Naive thymus-derived CD4-positive, alpha-beta T cell (primary cell): Measurements from ENCODE around the gene GPR107. TPM values are rescaled to one million over a fixed set of nuclear protein-coding genes. Genes with fewer than 3 reads are reported as not detected.

Experiments used
- ATAC-seq: fragments of 150-1000 bp; cut with Tn5 transposase; 2 replicates; pipeline ENCODE4 v1.10.0; 2021; ENCODE audit warnings: mild to moderate bottlenecking, moderate library complexity
- CTCF ChIA-PET: fragments of 350-600 bp; sonication (Branson Sonifier 250); formaldehyde crosslinking; loops from one replicate; lab custom pipeline; 2021; ENCODE audit warnings: antibody characterized with exemption; lab: Charles Lee
- POLR2A ChIA-PET: fragments of 350-600 bp; sonication (Branson Sonifier 250); formaldehyde crosslinking; loops from one replicate; lab custom pipeline; 2021; ENCODE audit warnings: antibody characterized with exemption, inconsistent platforms; lab: Charles Lee
- DNase-seq, 9 donors: peaks; one replicate each; pipeline versions ENCODE4 v3.0.0 to v3.0.0-alpha.2; 2020 to 2022; ENCODE audit warnings: mixed read lengths in 1 of 9
- H3K27ac ChIP-seq: one replicate; pipeline ENCODE4 v1.7.0; 2013; ENCODE audit warnings: mild to moderate bottlenecking, low read depth, low read length, moderate library complexity
- H3K27me3 ChIP-seq, 2 donors: one replicate each; pipeline ENCODE4 v1.7.0; 2013; ENCODE audit warnings: low read length in 2 of 2, mild to moderate bottlenecking in 2 of 2, moderate library complexity in 2 of 2; ENCODE audit not compliant: control insufficient read depth in 2 of 2, insufficient read depth in 2 of 2
- H3K36me3 ChIP-seq, 3 experiments: 1 replicate in 2 of 3; 2 replicates in 1 of 3; pipeline ENCODE4 v1.7.0; 2013; ENCODE audit warnings: low read length in 3 of 3, mild to moderate bottlenecking in 3 of 3, moderate library complexity in 1 of 3; ENCODE audit not compliant: insufficient read depth in 3 of 3, control insufficient read depth in 2 of 3
- H3K4me1 ChIP-seq, 2 donors: one replicate each; pipeline ENCODE4 v1.7.0; 2013; ENCODE audit warnings: low read length in 2 of 2, mild to moderate bottlenecking in 2 of 2, moderate library complexity in 1 of 2; ENCODE audit not compliant: control insufficient read depth in 2 of 2, insufficient read depth in 2 of 2
- H3K4me3 ChIP-seq: 2 replicates; pipeline ENCODE4 v1.7.0; 2013; ENCODE audit warnings: mild to moderate bottlenecking, low read length
- H3K9me3 ChIP-seq, 3 experiments: 1 replicate in 2 of 3; 2 replicates in 1 of 3; pipeline ENCODE4 v1.7.0; 2013; ENCODE audit warnings: low read length in 3 of 3; ENCODE audit not compliant: control insufficient read depth in 2 of 3
- H3K27ac Mint-ChIP-seq, 9 donors: one replicate each; pipeline ENCODE4 v1.8.0; 2020 to 2022; ENCODE audit warnings: mixed read lengths in 9 of 9, mild to moderate bottlenecking in 8 of 9, moderate library complexity in 5 of 9, inconsistent platforms in 2 of 9
- H3K27me3 Mint-ChIP-seq, 5 donors: one replicate each; pipeline ENCODE4 v1.8.0; 2021 to 2022; ENCODE audit warnings: mixed read lengths in 5 of 5, mild to moderate bottlenecking in 1 of 5
- H3K36me3 Mint-ChIP-seq, 5 donors: one replicate each; pipeline ENCODE4 v1.8.0; 2020 to 2022; ENCODE audit warnings: mixed read lengths in 5 of 5, mild to moderate bottlenecking in 3 of 5, inconsistent platforms in 1 of 5
- H3K4me1 Mint-ChIP-seq, 7 donors: one replicate each; pipeline ENCODE4 v1.8.0; 2020 to 2022; ENCODE audit warnings: mixed read lengths in 7 of 7, mild to moderate bottlenecking in 3 of 7, inconsistent platforms in 1 of 7
- H3K4me3 Mint-ChIP-seq, 10 donors: one replicate each; pipeline ENCODE4 v1.8.0; 2020 to 2022; ENCODE audit warnings: mild to moderate bottlenecking in 10 of 10, mixed read lengths in 10 of 10, moderate library complexity in 6 of 10, inconsistent platforms in 2 of 10
- H3K9me3 Mint-ChIP-seq, 11 donors: one replicate each; pipeline ENCODE4 v1.8.0; 2020 to 2022; ENCODE audit warnings: mixed read lengths in 11 of 11, mild to moderate bottlenecking in 4 of 11, inconsistent platforms in 1 of 11, moderate library complexity in 1 of 11
- intact Hi-C, 2 donors: fragments of 100-400 bp; cut with micrococcal nuclease; formaldehyde crosslinking; loops; one replicate each; pipeline ENCODE4 v1.15.1; 2023
- polyA plus RNA-seq, 2 donors: library from polyadenylated mRNA; unstranded; fragments of 300-500 nt; fragmentation: Illumina TruSeq; gene quantifications; one replicate each; pipeline ENCODE4 v1.2.3, GENCODE V29; 2021
- total RNA-seq, 6 experiments: library from RNA in 5 of 6; stranded (reverse) in 5 of 6; gene quantifications; 1 replicate in 5 of 6; 2 replicates in 1 of 6; pipeline ENCODE4 v1.2.3 and lab custom pipeline; 2021 to 2026

GPR107 gene
- total and polyA plus RNA-seq, 7 experiments from 2014 or later, result 2.8 to 24.0 (median 21.9) TPM

- Histone ChIP-seq H3K36me3 (no peaks in the 10 kb centered on the region), H3K9me3 (no peaks in the 10 kb centered on the region), H3K27ac (no peak overlapping the region), H3K4me3 (no peak overlapping the region), H3K4me1 (no peaks in the 10 kb centered on the region), H3K27me3 (no peaks in the 10 kb centered on the region)
- H3K27me3 Mint-ChIP-seq, result no peaks in the 10 kb centered on the region
- H3K27ac Mint-ChIP-seq, result no peak overlapping the region
- DNase-seq (no peak), ATAC-seq (no peak)
- no peak overlapping the region for H3K4me3 Mint-ChIP-seq
- no peaks in the 10 kb centered on the region for H3K36me3 Mint-ChIP-seq
- ChIA-PET POLR2A (no interaction called here), CTCF (no interaction called here)
- H3K9me3 Mint-ChIP-seq, result no peaks in the 10 kb centered on the region
- intact Hi-C loops, result no loop called here
- H3K4me1 Mint-ChIP-seq, result no peaks in the 10 kb centered on the region
Measured at GRCh38 chr9:130159915-130160670, 106.4 kb downstream of the GPR107 start.

DNA sequence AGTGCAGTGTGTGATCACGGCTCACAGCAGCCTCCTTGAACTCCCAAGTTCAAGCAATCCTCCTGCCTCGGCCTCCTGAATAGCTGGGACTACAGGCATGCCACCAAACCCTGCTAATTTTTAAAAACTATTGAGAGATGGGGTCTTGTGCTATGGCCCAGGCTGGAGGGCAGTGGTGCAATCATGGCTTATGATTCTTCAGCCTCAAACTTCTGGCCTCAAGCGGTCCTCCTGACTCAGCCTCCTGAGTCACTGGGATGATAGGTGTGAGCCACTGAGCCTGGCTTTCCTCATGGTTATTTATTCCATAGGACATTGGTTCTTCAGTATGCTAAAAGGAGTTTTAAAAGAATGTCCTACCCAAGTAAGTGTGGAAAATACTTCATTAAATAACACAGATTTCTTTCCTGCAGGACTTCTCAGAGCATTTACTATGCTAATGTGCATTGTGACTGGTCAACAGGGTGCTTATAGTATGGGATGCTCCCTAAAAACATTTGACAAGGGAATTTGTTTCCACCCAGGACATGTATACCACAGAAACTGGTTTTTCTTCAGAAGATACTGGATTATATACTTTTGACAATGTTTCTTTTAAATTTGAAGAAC, 107.3 kb downstream of the GPR107 start:
- H3K27ac ChIP-seq, result no peak overlapping the region
- intact Hi-C loops, result no loop called here
- H3K9me3 ChIP-seq, result no peaks in the 10 kb centered on the region
- ChIA-PET POLR2A (no interaction called here), CTCF (no interaction called here)
- no peaks in the 10 kb centered on the region for H3K27me3 ChIP-seq
- Mint-ChIP-seq H3K4me3 (no peak overlapping the region), H3K36me3 (no peaks in the 10 kb centered on the region), H3K27me3 (no peaks in the 10 kb centered on the region), H3K27ac (no peak overlapping the region), H3K9me3 (no peaks in the 10 kb centered on the region), H3K4me1 (no peaks in the 10 kb centered on the region)
- H3K4me3 ChIP-seq, result no peak overlapping the region
- ATAC-seq (no peak), DNase-seq (no peak)
- no peaks in the 10 kb centered on the region for H3K36me3 ChIP-seq
- no peaks in the 10 kb centered on the region for H3K4me1 ChIP-seq

GRCh38 chr9:130165579-130165978, 111.9 kb downstream of the GPR107 start:
- CTCF ChIA-PET, result no interaction called here
- H3K4me1 Mint-ChIP-seq, result peaks cover 0 to 5% (median 4%) of the 10 kb centered on the region in 7 donors
- intact Hi-C loops, result no loop called here

GRCh38 chr9:130166399-130166798, 112.7 kb downstream of the GPR107 start:
- intact Hi-C loops, result no loop called here
- no peaks in the 10 kb centered on the region for H3K9me3 ChIP-seq

More at GRCh38 chr9:130165579-130165978, 111.9 kb downstream of the GPR107 start:
- Histone ChIP-seq H3K4me1 (no peaks in the 10 kb centered on the region), H3K27me3 (no peaks in the 10 kb centered on the region), H3K36me3 (no peaks in the 10 kb centered on the region), H3K4me3 (no peak overlapping the region), H3K27ac (no peak overlapping the region), H3K9me3 (no peaks in the 10 kb centered on the region)
- H3K36me3 Mint-ChIP-seq, result no peaks in the 10 kb centered on the region
- POLR2A ChIA-PET, result interaction anchor here (0.6 kb wide), 1 partner anchor 39 kb away, joined by 5 read pairs; no protein-coding TSS in a partner anchor
- H3K9me3 Mint-ChIP-seq, result peaks cover 0 to 2% (median 0%) of the 10 kb centered on the region in 11 donors
- H3K27ac Mint-ChIP-seq, result no peak overlapping the region
- DNase-seq (no peak), ATAC-seq (no peak)
- peaks cover 0 to 19% (median 0%) of the 10 kb centered on the region in 5 donors for H3K27me3 Mint-ChIP-seq
- no peak overlapping the region for H3K4me3 Mint-ChIP-seq

GRCh38 chr9:130167927-130168326, 114.2 kb downstream of the GPR107 start:
- Histone ChIP-seq H3K27ac (no peak overlapping the region), H3K4me1 (peaks cover 0 to under 1% of the 10 kb centered on the region in 2 donors), H3K9me3 (no peaks in the 10 kb centered on the region), H3K36me3 (no peaks in the 10 kb centered on the region), H3K27me3 (no peaks in the 10 kb centered on the region), H3K4me3 (no peak overlapping the region)
- Mint-ChIP-seq H3K36me3 (no peaks in the 10 kb centered on the region), H3K27me3 (peaks cover 0 to 32% (median 6%) of the 10 kb centered on the region in 5 donors), H3K4me1 (peaks cover 0 to 11% (median 5%) of the 10 kb centered on the region in 7 donors), H3K4me3 (no peak overlapping the region), H3K27ac (peak overlapping the region in 1 of 9 donors; percentile 15), H3K9me3 (peaks cover 0 to 2% (median 0%) of the 10 kb centered on the region in 11 donors)
- intact Hi-C loops, result no loop called here
- ChIA-PET CTCF (no interaction called here), POLR2A (no interaction called here)
- DNase-seq (no peak), ATAC-seq (no peak)

More at GRCh38 chr9:130166399-130166798, 112.7 kb downstream of the GPR107 start:
- ChIA-PET CTCF (no interaction called here), POLR2A (no interaction called here)
- no peaks in the 10 kb centered on the region for H3K36me3 Mint-ChIP-seq
- H3K4me3 Mint-ChIP-seq, result no peak overlapping the region
- DNase-seq (no peak), ATAC-seq (no peak)
- peaks cover 0 to 2% (median 0%) of the 10 kb centered on the region in 11 donors for H3K9me3 Mint-ChIP-seq
- no peaks in the 10 kb centered on the region for H3K27me3 ChIP-seq
- H3K4me1 Mint-ChIP-seq, result peaks cover 0 to 10% (median 5%) of the 10 kb centered on the region in 7 donors
- H3K4me3 ChIP-seq, result no peak overlapping the region
- H3K27ac Mint-ChIP-seq, result no peak overlapping the region
- H3K4me1 ChIP-seq, result no peaks in the 10 kb centered on the region
- peaks cover 0 to 27% (median 6%) of the 10 kb centered on the region in 5 donors for H3K27me3 Mint-ChIP-seq
- H3K27ac ChIP-seq, result no peak overlapping the region
- no peaks in the 10 kb centered on the region for H3K36me3 ChIP-seq

- H3K9me3 Mint-ChIP-seq, result peaks cover 0 to 2% (median 0%) of the 10 kb centered on the region in 11 donors
- H3K4me1 Mint-ChIP-seq, result peaks cover 0 to 14% (median 9%) of the 10 kb centered on the region in 7 donors
- H3K27ac Mint-ChIP-seq, result peak overlapping the region in 1 of 9 donors; percentile 37
- Histone ChIP-seq H3K4me3 (no peak overlapping the region), H3K27me3 (peaks cover 0 to 3% of the 10 kb centered on the region in 2 donors), H3K9me3 (no peaks in the 10 kb centered on the region), H3K4me1 (peaks cover 0 to 5% of the 10 kb centered on the region in 2 donors), H3K36me3 (no peaks in the 10 kb centered on the region), H3K27ac (no peak overlapping the region)
- intact Hi-C loops, result loop anchor here in 1 of 2 donors (5.0 kb wide), 1 partner anchor 44 kb away; no protein-coding TSS in a partner anchor
- ATAC-seq (no peak), DNase-seq (no peak)
- CTCF ChIA-PET, result interaction anchor here (0.6 kb wide), 1 partner anchor 231 kb away, joined by 4 read pairs; no protein-coding TSS in a partner anchor
- POLR2A ChIA-PET, result no interaction called here
- H3K27me3 Mint-ChIP-seq, result peaks cover 9 to 51% (median 18%) of the 10 kb centered on the region in 5 donors
- no peaks in the 10 kb centered on the region for H3K36me3 Mint-ChIP-seq
- peak overlapping the region; percentile 37 to 88 (median 76) for H3K4me3 Mint-ChIP-seq
Measured at GRCh38 chr9:130171226-130172148, 117.8 kb downstream of the GPR107 start.
